Thymus (tissue), 11 donors: Measurements from ENCODE around the gene FAM171A2. TPM values are rescaled to one million over a fixed set of nuclear protein-coding genes. Genes with fewer than 3 reads are reported as not detected.
A peak's percentile ranks its signal among the peaks of the same experiment; 100 is the strongest.
"Not testable (repeated sequence)": the region's sequence is repeated elsewhere in the genome, so short reads cannot be mapped to it uniquely, and the experiment has no call there.

Experiments used
- DNase-seq, 9 donors: peaks; one replicate each; pipeline ENCODE4 v3.0.0-alpha.2; 2013; ENCODE audit warnings: low spot score in 9 of 9, low read depth in 6 of 9, missing footprints in 1 of 9
- H3K27ac ChIP-seq, 2 donors: one replicate each; pipeline ENCODE4 v1.5.1; 2013; ENCODE audit warnings: control low read depth in 1 of 2, low read depth in 1 of 2, low read length in 1 of 2, mild to moderate bottlenecking in 1 of 2, moderate library complexity in 1 of 2
- H3K27me3 ChIP-seq, 2 donors: one replicate each; pipeline ENCODE4 v1.5.1; 2013; ENCODE audit warnings: low read length in 1 of 2; ENCODE audit not compliant: control insufficient read depth in 2 of 2, insufficient read depth in 1 of 2
- H3K36me3 ChIP-seq, 2 donors: one replicate each; pipeline ENCODE4 v1.5.1; 2013; ENCODE audit warnings: low read length in 1 of 2, mild to moderate bottlenecking in 1 of 2, moderate library complexity in 1 of 2; ENCODE audit not compliant: control insufficient read depth in 2 of 2, insufficient read depth in 2 of 2
- H3K4me1 ChIP-seq, 2 donors: one replicate each; pipeline ENCODE4 v1.5.1; 2013; ENCODE audit warnings: low read length in 2 of 2; ENCODE audit not compliant: control insufficient read depth in 2 of 2, insufficient read depth in 2 of 2
- H3K4me3 ChIP-seq, 2 donors: one replicate each; pipeline ENCODE4 v1.5.1; 2013; ENCODE audit warnings: low read length in 2 of 2, control low read depth in 1 of 2, mild to moderate bottlenecking in 1 of 2
- H3K9me3 ChIP-seq, 2 donors: one replicate each; pipeline ENCODE4 v1.5.1; 2013; ENCODE audit warnings: low read length in 1 of 2, mild to moderate bottlenecking in 1 of 2; ENCODE audit not compliant: control insufficient read depth in 2 of 2, insufficient read depth in 1 of 2
- WGBS: extraction: QIAGEN DNeasy Blood & Tissue Kit; methylation state at CpG from one replicate; pipeline ENCODE4 v1.1.7; 2013; 5-methylcytosine and 5-hydroxymethylcytosine counted together
- polyA plus RNA-seq: library from polyadenylated mRNA; stranded (reverse); fragments of 200-250 nt; gene quantifications from one replicate; pipeline ENCODE4 v1.2.3, GENCODE V29; 2013
- total RNA-seq: library from RNA; stranded (reverse); fragments of 120-200 nt; gene quantifications from one replicate; pipeline ENCODE4 v1.2.4, GENCODE V29; 2013
- donor health status: healthy.

FAM171A2 gene
- total and polyA plus RNA-seq, 2 donors, result 0.39 to 1.4 TPM

GRCh38 chr17:44365051-44365450, 1.4 kb upstream of the FAM171A2 start:
- Histone ChIP-seq H3K27me3 (peaks cover 17 to 66% of the 10 kb centered on the region in 2 donors), H3K4me1 (peaks cover 5 to 19% of the 10 kb centered on the region in 2 donors)
- not testable (repeated sequence) for H3K4me3 ChIP-seq, H3K36me3 ChIP-seq, H3K9me3 ChIP-seq, DNase-seq, H3K27ac ChIP-seq
- 97% methylated on average over 5 of the region's 5 CpGs for WGBS

GRCh38 chr17:44362949-44363612, 572 bp downstream of the FAM171A2 start:
- no peaks in the 10 kb centered on the region for H3K9me3 ChIP-seq
- H3K27ac ChIP-seq, result no peak overlapping the region
- peaks cover 17 to 68% of the 10 kb centered on the region in 2 donors for H3K27me3 ChIP-seq
- H3K4me1 ChIP-seq, result peaks cover 5 to 29% of the 10 kb centered on the region in 2 donors
- under 1% methylated on average over 45 of the region's 45 CpGs for WGBS
- peak overlapping the region; percentile 41 to 61 for H3K4me3 ChIP-seq
- peak in 1 of 9 donors; percentile 47 for DNase-seq
- no peaks in the 10 kb centered on the region for H3K36me3 ChIP-seq

GRCh38 chr17:44362459-44362948, 1.1 kb downstream of the FAM171A2 start:
- no peak for DNase-seq
- peak overlapping the region in 1 of 2 donors; percentile 61 for H3K4me3 ChIP-seq
- H3K4me1 ChIP-seq, result peaks cover 5 to 29% of the 10 kb centered on the region in 2 donors
- peaks cover 17 to 65% of the 10 kb centered on the region in 2 donors for H3K27me3 ChIP-seq
- no peaks in the 10 kb centered on the region for H3K36me3 ChIP-seq
- H3K9me3 ChIP-seq, result no peaks in the 10 kb centered on the region
- no peak overlapping the region for H3K27ac ChIP-seq
- WGBS, result 39% methylated on average over 11 of the region's 11 CpGs

- WGBS, result 84% methylated on average over 11 of the region's 11 CpGs
- DNase-seq, result no peak
- Histone ChIP-seq H3K27ac (no peak overlapping the region), H3K4me1 (peaks cover 5 to 29% of the 10 kb centered on the region in 2 donors), H3K4me3 (no peak overlapping the region), H3K27me3 (peaks cover 17 to 62% of the 10 kb centered on the region in 2 donors), H3K9me3 (no peaks in the 10 kb centered on the region), H3K36me3 (no peaks in the 10 kb centered on the region)
Measured at GRCh38 chr17:44361292-44362260, 2.1 kb downstream of the FAM171A2 start.

GRCh38 chr17:44360826-44361225, 2.8 kb downstream of the FAM171A2 start:
- no peaks in the 10 kb centered on the region for H3K36me3 ChIP-seq
- H3K9me3 ChIP-seq, result no peaks in the 10 kb centered on the region
- no peak overlapping the region for H3K4me3 ChIP-seq
- no peak overlapping the region for H3K27ac ChIP-seq
- H3K4me1 ChIP-seq, result peaks cover 5 to 29% of the 10 kb centered on the region in 2 donors
- DNase-seq, result no peak
- WGBS, result 93% methylated on average over 5 of the region's 5 CpGs
- H3K27me3 ChIP-seq, result peaks cover 17 to 63% of the 10 kb centered on the region in 2 donors

GRCh38 chr17:44360144-44360533, 3.5 kb downstream of the FAM171A2 start:
- 71% methylated on average over 6 of the region's 6 CpGs for WGBS
- DNase-seq, result no peak
- Histone ChIP-seq H3K4me1 (peaks cover 5 to 29% of the 10 kb centered on the region in 2 donors), H3K4me3 (no peak overlapping the region), H3K27ac (no peak overlapping the region), H3K36me3 (no peaks in the 10 kb centered on the region), H3K9me3 (no peaks in the 10 kb centered on the region), H3K27me3 (peaks cover 21 to 66% of the 10 kb centered on the region in 2 donors)

GRCh38 chr17:44359458-44360143, 4.1 kb downstream of the FAM171A2 start:
- Histone ChIP-seq H3K9me3 (no peaks in the 10 kb centered on the region), H3K27me3 (peaks cover 25 to 66% of the 10 kb centered on the region in 2 donors), H3K36me3 (no peaks in the 10 kb centered on the region), H3K27ac (no peak overlapping the region), H3K4me1 (peaks cover 5 to 29% of the 10 kb centered on the region in 2 donors), H3K4me3 (no peak overlapping the region)
- no peak for DNase-seq
- WGBS, result 95% methylated on average over 14 of the region's 14 CpGs

GRCh38 chr17:44359006-44359405, 4.6 kb downstream of the FAM171A2 start:
- Histone ChIP-seq H3K9me3 (no peaks in the 10 kb centered on the region), H3K27me3 (peaks cover 31 to 66% of the 10 kb centered on the region in 2 donors), H3K36me3 (no peaks in the 10 kb centered on the region), H3K4me3 (no peak overlapping the region), H3K4me1 (peaks cover 5 to 28% of the 10 kb centered on the region in 2 donors), H3K27ac (no peak overlapping the region)
- WGBS, result 24% methylated on average over 6 of the region's 6 CpGs
- DNase-seq, result peak in 2 of 9 donors; percentile 49 to 64
